ENCODE results near the gene TMEM132D.

Gene TMEM132D

GRCh38 chr12:129903956-129904829 is at the start of gene TMEM132D:
Gene TMEM132D (minus strand): TSS chr12:129904025.
- no peak within 1 kb of the TSS for H2AFZ ChIP-seq (ENCODE audit: low read length)
- no peaks in the 10 kb centered on the region for H3K27me3 ChIP-seq (ENCODE audit: insufficient read depth, low read length)
- H3F3A ChIP-seq (ENCODE audit: insufficient read depth, low read length) = no peaks in the 10 kb centered on the region
- no peaks in the 10 kb centered on the region for H3K79me2 ChIP-seq (ENCODE audit: insufficient read depth, low read length)
- H3K9ac ChIP-seq (ENCODE audit: low read length) = no peak within 1 kb of the TSS
- H3K9me2 ChIP-seq (ENCODE audit: low read depth, low read length) = no peaks in the 10 kb centered on the region
- H3K4me3 ChIP-seq (ENCODE audit: low read depth, low read length, poor library complexity, severe bottlenecking) = no peak within 1 kb of the TSS
- H3K9me3 ChIP-seq (ENCODE audit: low read length) = no peaks in the 10 kb centered on the region
- H3K27ac ChIP-seq (ENCODE audit: low read depth, low read length, poor library complexity, severe bottlenecking) = no peak within 1 kb of the TSS
- TF ChIP-seq EZH2 (IDR thresholded peaks at IDR 0.05; ENCODE audit: borderline replicate concordance, low read length) = no peak
- no peak for TF ChIP-seq CTCF (IDR thresholded peaks at IDR 0.05; ENCODE audit: low read length)
- no peak within 1 kb of the TSS for H3K4me2 ChIP-seq (ENCODE audit: low read length)
- no peaks in the 10 kb centered on the region for H3K36me3 ChIP-seq (ENCODE audit: insufficient read depth, low read length)
- H4K20me1 ChIP-seq (ENCODE audit: insufficient read depth, low read length) = no peaks in the 10 kb centered on the region
- H3K4me1 ChIP-seq (ENCODE audit: insufficient read depth, low read length, severe bottlenecking) = no peaks in the 10 kb centered on the region

GRCh38 chr12:129949651-129950050 is 45.8 kb upstream of the TMEM132D start:
- Histone ChIP-seq H3K9me2 (ENCODE audit: low read depth, low read length) (no peaks in the 10 kb centered on the region), H3K27ac (ENCODE audit: low read depth, low read length, poor library complexity, severe bottlenecking) (no peak overlapping the region), H3K27me3 (ENCODE audit: insufficient read depth, low read length) (no peaks in the 10 kb centered on the region), H3K4me2 (ENCODE audit: low read length) (no peak overlapping the region), H4K20me1 (ENCODE audit: insufficient read depth, low read length) (no peaks in the 10 kb centered on the region), H3K36me3 (ENCODE audit: insufficient read depth, low read length) (no peaks in the 10 kb centered on the region), H2AFZ (ENCODE audit: low read length) (no peak overlapping the region), H3K9me3 (ENCODE audit: low read length) (no peaks in the 10 kb centered on the region), H3K9ac (ENCODE audit: low read length) (no peak overlapping the region), H3K4me1 (ENCODE audit: insufficient read depth, low read length, severe bottlenecking) (no peaks in the 10 kb centered on the region), H3K4me3 (ENCODE audit: low read depth, low read length, poor library complexity, severe bottlenecking) (no peak overlapping the region), H3F3A (ENCODE audit: insufficient read depth, low read length) (no peaks in the 10 kb centered on the region), H3K79me2 (ENCODE audit: insufficient read depth, low read length) (no peaks in the 10 kb centered on the region)
- TF ChIP-seq CTCF (IDR thresholded peaks at IDR 0.05; ENCODE audit: low read length) = no peak
- TF ChIP-seq EZH2 (IDR thresholded peaks at IDR 0.05; ENCODE audit: borderline replicate concordance, low read length) = no peak

GRCh38 chr12:129941618-129942017 is 37.8 kb upstream of the TMEM132D start:
- H3K27ac ChIP-seq (ENCODE audit: low read depth, low read length, poor library complexity, severe bottlenecking) = no peak overlapping the region
- no peaks in the 10 kb centered on the region for H3K9me2 ChIP-seq (ENCODE audit: low read depth, low read length)
- no peaks in the 10 kb centered on the region for H3K36me3 ChIP-seq (ENCODE audit: insufficient read depth, low read length)
- no peaks in the 10 kb centered on the region for H4K20me1 ChIP-seq (ENCODE audit: insufficient read depth, low read length)
- no peaks in the 10 kb centered on the region for H3K4me1 ChIP-seq (ENCODE audit: insufficient read depth, low read length, severe bottlenecking)
- TF ChIP-seq CTCF (IDR thresholded peaks at IDR 0.05; ENCODE audit: low read length) (no peak), EZH2 (IDR thresholded peaks at IDR 0.05; ENCODE audit: borderline replicate concordance, low read length) (no peak)
- H3K9me3 ChIP-seq (ENCODE audit: low read length) = no peaks in the 10 kb centered on the region
- H3K4me3 ChIP-seq (ENCODE audit: low read depth, low read length, poor library complexity, severe bottlenecking) = no peak overlapping the region
- H3K4me2 ChIP-seq (ENCODE audit: low read length) = no peak overlapping the region
- H3K27me3 ChIP-seq (ENCODE audit: insufficient read depth, low read length) = no peaks in the 10 kb centered on the region
- no peaks in the 10 kb centered on the region for H3F3A ChIP-seq (ENCODE audit: insufficient read depth, low read length)
- H3K79me2 ChIP-seq (ENCODE audit: insufficient read depth, low read length) = no peaks in the 10 kb centered on the region
- H2AFZ ChIP-seq (ENCODE audit: low read length) = no peak overlapping the region
- no peak overlapping the region for H3K9ac ChIP-seq (ENCODE audit: low read length)
